ENCODE data around the gene PRORP.
"Not testable (repeated sequence)": the region's sequence is repeated elsewhere in the genome, so short reads cannot be mapped to it uniquely, and the experiment has no call there.

PRORP gene

GRCh38 chr14:35121887-35122695 lies at the start of gene PRORP, which contains the start of gene PPP2R3C:
PRORP (plus strand) TSS chr14:35122552; CDS start chr14:35123246, 694 bp downstream.
PPP2R3C (minus strand) TSS chr14:35121990; CDS start chr14:35121959, 31 bp downstream.
- peak; percentile 90 for ATAC-seq
- Mint-ChIP-seq H3K9me3 (no peaks in the 10 kb centered on the region), H3K4me3 (peak within 1 kb of the TSS; percentile 88), H3K27me3 (no peaks in the 10 kb centered on the region), H3K4me1 (peaks cover 62% of the 10 kb centered on the region), H3K36me3 (ENCODE audit: low read depth) (peaks cover 20% of the 10 kb centered on the region), H3K27ac (peak within 1 kb of the TSS; percentile 100)
- DNase-seq: peak; percentile 85

DNA sequence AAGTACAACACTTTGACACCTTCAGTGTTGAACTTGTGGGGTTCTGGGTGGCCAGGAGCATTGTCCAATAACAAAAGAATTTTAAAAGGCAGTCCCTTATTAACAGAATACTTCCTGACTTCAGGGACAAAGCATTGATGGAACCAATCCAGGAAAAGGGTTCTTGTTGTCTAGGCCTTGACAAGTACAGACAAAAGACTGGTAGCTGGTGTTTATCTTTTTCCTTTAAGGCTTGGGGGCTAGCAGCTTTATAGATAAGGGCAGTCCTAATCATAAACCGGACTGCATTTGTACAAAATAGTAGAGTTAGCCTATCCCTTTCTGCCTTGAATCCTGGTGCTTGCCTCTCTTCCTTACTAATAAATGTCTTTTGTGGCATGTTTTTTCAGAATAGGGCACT lies 48.9 kb upstream of the PRORP start:
- Mint-ChIP-seq H3K4me1 (no peaks in the 10 kb centered on the region), H3K27me3 (no peaks in the 10 kb centered on the region), H3K9me3 (no peaks in the 10 kb centered on the region), H3K36me3 (ENCODE audit: low read depth) (peaks cover 18% of the 10 kb centered on the region), H3K27ac (no peak overlapping the region), H3K4me3 (no peak overlapping the region)
- no peak for DNase-seq
- ATAC-seq: no peak

DNA sequence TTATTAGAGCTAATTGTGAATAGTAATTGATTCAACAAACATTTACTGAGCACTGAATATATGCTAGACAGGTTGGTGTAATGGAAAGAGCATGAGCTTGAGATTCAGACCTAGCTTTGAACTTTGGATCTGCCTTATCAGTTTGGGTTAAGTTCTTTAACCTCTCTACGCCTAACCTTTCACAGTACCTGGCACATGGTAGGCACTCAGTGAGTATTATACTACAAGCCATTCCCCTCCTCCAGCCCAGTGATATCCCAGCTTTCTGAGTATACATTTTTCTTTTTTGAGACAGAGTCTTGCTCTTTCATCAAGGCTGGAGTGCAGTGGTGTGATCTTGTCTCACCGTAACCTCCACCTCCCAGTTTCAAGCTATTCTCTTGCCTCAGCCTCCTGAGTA lies 44.3 kb upstream of the PRORP start:
- Mint-ChIP-seq H3K4me1 (no peaks in the 10 kb centered on the region), H3K27me3 (no peaks in the 10 kb centered on the region), H3K36me3 (ENCODE audit: low read depth) (peaks cover 10% of the 10 kb centered on the region), H3K4me3 (no peak overlapping the region), H3K9me3 (no peaks in the 10 kb centered on the region), H3K27ac (no peak overlapping the region)
- no peak for DNase-seq
- ATAC-seq: no peak

DNA sequence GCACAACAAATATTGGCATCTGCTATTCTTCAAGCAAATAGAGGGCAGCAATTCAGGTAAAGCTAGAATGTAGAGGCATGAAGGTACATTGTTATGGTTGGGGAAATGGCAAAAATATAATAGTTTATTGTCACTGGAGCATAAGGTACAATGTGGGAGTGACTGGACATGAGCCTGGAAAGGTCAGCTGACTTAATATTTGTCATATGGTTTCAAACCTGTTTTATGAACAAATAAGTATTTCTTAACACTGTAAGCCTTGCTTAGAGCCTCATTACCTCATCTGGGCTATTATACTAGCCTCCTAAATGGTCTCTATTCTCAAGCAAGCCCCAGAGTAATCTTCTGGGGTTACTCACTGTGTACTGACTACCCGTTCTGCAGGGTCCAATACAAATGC lies 42.6 kb upstream of the PRORP start:
- H3K4me3 Mint-ChIP-seq: no peak overlapping the region
- no peak overlapping the region for H3K27ac Mint-ChIP-seq
- H3K9me3 Mint-ChIP-seq: no peaks in the 10 kb centered on the region
- H3K27me3 Mint-ChIP-seq: no peaks in the 10 kb centered on the region
- H3K4me1 Mint-ChIP-seq: no peaks in the 10 kb centered on the region
- peaks cover 13% of the 10 kb centered on the region for H3K36me3 Mint-ChIP-seq (ENCODE audit: low read depth)
- no peak for ATAC-seq
- no peak for DNase-seq

DNA sequence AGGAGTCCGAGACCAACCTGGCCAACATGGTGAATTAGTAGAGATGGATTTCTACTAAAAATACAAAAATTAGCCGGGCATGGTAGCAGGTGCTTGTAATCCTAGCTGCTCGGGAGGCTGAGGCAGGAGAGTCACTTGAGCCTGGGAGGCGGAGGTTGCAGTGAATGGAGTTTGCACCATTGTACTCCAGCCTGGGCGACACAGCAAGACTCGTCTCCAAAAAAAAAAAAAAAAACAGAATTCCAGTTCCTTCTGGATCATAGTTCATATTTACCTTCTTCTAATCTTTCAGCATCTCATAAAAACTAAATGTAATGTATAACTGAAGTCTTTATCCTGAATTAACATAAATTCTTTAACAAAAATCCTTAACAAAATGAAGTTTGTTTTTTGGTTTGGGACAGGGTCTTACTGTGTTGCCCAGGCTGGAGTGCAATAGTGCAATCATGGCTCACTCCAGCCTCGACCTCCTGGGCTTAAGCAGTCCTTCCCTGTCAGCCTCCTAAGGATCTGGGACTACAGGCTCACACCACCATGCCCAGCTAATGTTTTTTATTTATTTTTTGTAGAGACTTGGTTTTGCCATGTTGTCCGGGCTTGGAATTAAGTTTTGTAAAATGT lies 38.7 kb upstream of the PRORP start:
- Mint-ChIP-seq H3K4me1 (no peaks in the 10 kb centered on the region), H3K4me3 (no peak overlapping the region), H3K36me3 (ENCODE audit: low read depth) (peaks cover 28% of the 10 kb centered on the region), H3K27me3 (no peaks in the 10 kb centered on the region), H3K9me3 (no peaks in the 10 kb centered on the region), H3K27ac (no peak overlapping the region)
- DNase-seq: no peak
- ATAC-seq: no peak

GRCh38 chr14:35085441-35085840 lies 36.9 kb upstream of the PRORP start:
- ATAC-seq: no peak
- Mint-ChIP-seq H3K27ac (no peak overlapping the region), H3K9me3 (no peaks in the 10 kb centered on the region), H3K36me3 (ENCODE audit: low read depth) (peaks cover 28% of the 10 kb centered on the region), H3K4me3 (no peak overlapping the region), H3K4me1 (no peaks in the 10 kb centered on the region), H3K27me3 (no peaks in the 10 kb centered on the region)
- no peak for DNase-seq

GRCh38 chr14:35088514-35088913 lies 33.8 kb upstream of the PRORP start:
- H3K27ac Mint-ChIP-seq: no peak overlapping the region
- H3K4me1 Mint-ChIP-seq: no peaks in the 10 kb centered on the region
- H3K27me3 Mint-ChIP-seq: no peaks in the 10 kb centered on the region
- peaks cover 35% of the 10 kb centered on the region for H3K36me3 Mint-ChIP-seq (ENCODE audit: low read depth)
- no peak for DNase-seq
- H3K9me3 Mint-ChIP-seq: no peaks in the 10 kb centered on the region
- no peak overlapping the region for H3K4me3 Mint-ChIP-seq
- no peak for ATAC-seq

- H3K9me3 Mint-ChIP-seq, H3K4me1 Mint-ChIP-seq, ATAC-seq, H3K4me3 Mint-ChIP-seq, H3K27me3 Mint-ChIP-seq, DNase-seq, H3K27ac Mint-ChIP-seq: not testable (repeated sequence)
- peaks cover 29% of the 10 kb centered on the region for H3K36me3 Mint-ChIP-seq (ENCODE audit: low read depth)
Measured at GRCh38 chr14:35094645-35095044, 27.7 kb upstream of the PRORP start.

DNA sequence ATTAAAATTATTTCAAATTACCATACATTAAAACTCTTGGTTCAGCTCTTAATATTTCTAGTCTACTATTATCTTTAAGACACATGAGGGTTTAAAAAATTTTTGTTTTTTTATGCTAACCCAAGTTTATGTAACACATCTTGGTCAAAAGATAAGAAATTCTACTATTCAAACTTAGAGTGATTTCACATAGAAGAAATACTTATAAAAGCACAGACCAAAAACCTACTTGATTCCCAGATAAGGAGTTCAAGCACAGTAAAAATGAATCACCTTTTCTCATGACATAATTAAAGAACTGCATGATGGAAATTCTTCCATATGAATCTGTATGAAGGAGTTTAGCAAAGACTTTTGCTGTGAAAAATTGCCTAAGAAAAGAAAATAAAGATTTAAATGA lies 14.5 kb upstream of the PRORP start:
- H3K9me3 Mint-ChIP-seq: no peaks in the 10 kb centered on the region
- DNase-seq (no peak), ATAC-seq (no peak)
- no peaks in the 10 kb centered on the region for H3K27me3 Mint-ChIP-seq
- peaks cover 40% of the 10 kb centered on the region for H3K36me3 Mint-ChIP-seq (ENCODE audit: low read depth)
- no peak overlapping the region for H3K4me3 Mint-ChIP-seq
- H3K27ac Mint-ChIP-seq: no peak overlapping the region
- peaks cover 3% of the 10 kb centered on the region for H3K4me1 Mint-ChIP-seq

- H3K4me1 Mint-ChIP-seq: peaks cover 5% of the 10 kb centered on the region
- no peak overlapping the region for H3K27ac Mint-ChIP-seq
- no peak for DNase-seq
- no peaks in the 10 kb centered on the region for H3K9me3 Mint-ChIP-seq
- H3K36me3 Mint-ChIP-seq (ENCODE audit: low read depth): peaks cover 44% of the 10 kb centered on the region
- H3K4me3 Mint-ChIP-seq: no peak overlapping the region
- no peak for ATAC-seq
- no peaks in the 10 kb centered on the region for H3K27me3 Mint-ChIP-seq
Measured at GRCh38 chr14:35112641-35113040, 9.7 kb upstream of the PRORP start.

GRCh38 chr14:35113308-35113950 lies 8.9 kb upstream of the PRORP start:
- DNase-seq (no peak), ATAC-seq (no peak)
- H3K4me3 Mint-ChIP-seq: no peak overlapping the region
- H3K27ac Mint-ChIP-seq: no peak overlapping the region
- H3K4me1 Mint-ChIP-seq: peaks cover 9% of the 10 kb centered on the region
- H3K27me3 Mint-ChIP-seq: no peaks in the 10 kb centered on the region
- peaks cover 44% of the 10 kb centered on the region for H3K36me3 Mint-ChIP-seq (ENCODE audit: low read depth)
- no peaks in the 10 kb centered on the region for H3K9me3 Mint-ChIP-seq

DNA sequence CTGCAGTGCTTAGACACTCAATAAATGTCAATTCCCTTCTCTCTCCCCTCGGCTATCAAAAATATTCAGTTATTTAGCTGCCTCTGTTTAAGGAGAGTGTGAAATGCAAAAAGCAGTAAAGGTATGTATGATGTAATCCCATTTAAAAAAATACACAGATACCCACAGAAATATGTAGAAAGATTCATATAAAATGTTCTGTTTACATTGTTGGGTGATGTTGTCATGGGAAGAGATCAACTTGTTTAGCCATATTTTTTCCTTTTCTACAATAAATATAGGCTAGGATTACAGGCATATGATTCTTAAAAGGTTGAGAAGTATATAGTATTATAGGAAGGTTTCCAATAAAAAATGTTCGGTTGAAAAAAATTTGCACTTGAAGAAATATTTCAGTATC lies 8.3 kb upstream of the PRORP start:
- H3K27ac Mint-ChIP-seq: no peak overlapping the region
- DNase-seq: no peak
- no peaks in the 10 kb centered on the region for H3K9me3 Mint-ChIP-seq
- peaks cover 15% of the 10 kb centered on the region for H3K4me1 Mint-ChIP-seq
- H3K4me3 Mint-ChIP-seq: no peak overlapping the region
- ATAC-seq: no peak
- H3K27me3 Mint-ChIP-seq: no peaks in the 10 kb centered on the region
- peaks cover 44% of the 10 kb centered on the region for H3K36me3 Mint-ChIP-seq (ENCODE audit: low read depth)

DNA sequence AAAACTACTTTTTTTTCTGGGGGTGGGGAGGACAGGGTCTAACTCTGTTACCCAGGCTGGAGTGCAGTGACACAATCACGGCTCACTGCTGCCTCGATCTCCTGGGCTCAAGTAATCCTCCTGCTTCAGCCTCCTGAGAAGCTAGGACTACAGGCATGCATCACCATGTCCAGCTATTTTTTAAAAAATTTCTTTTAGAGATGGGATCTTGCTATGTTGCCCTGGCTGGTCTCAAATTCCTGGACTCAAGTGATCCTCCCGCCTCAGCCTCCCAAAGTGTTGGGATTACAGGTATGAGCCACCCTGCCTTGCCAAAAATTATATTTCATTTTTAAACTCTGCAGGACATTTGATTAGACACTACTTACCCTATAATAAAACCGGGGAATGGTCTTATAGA lies 6.1 kb upstream of the PRORP start:
- peaks cover 29% of the 10 kb centered on the region for H3K4me1 Mint-ChIP-seq
- ATAC-seq (no peak), DNase-seq (no peak)
- no peaks in the 10 kb centered on the region for H3K27me3 Mint-ChIP-seq
- H3K36me3 Mint-ChIP-seq (ENCODE audit: low read depth): peaks cover 36% of the 10 kb centered on the region
- no peaks in the 10 kb centered on the region for H3K9me3 Mint-ChIP-seq
- H3K27ac Mint-ChIP-seq: no peak overlapping the region
- H3K4me3 Mint-ChIP-seq: no peak overlapping the region

GRCh38 chr14:35117112-35117511 lies 5.2 kb upstream of the PRORP start:
- H3K36me3 Mint-ChIP-seq (ENCODE audit: low read depth): peaks cover 27% of the 10 kb centered on the region
- H3K4me1 Mint-ChIP-seq: peaks cover 30% of the 10 kb centered on the region
- no peaks in the 10 kb centered on the region for H3K27me3 Mint-ChIP-seq
- no peak overlapping the region for H3K27ac Mint-ChIP-seq
- H3K9me3 Mint-ChIP-seq: no peaks in the 10 kb centered on the region
- ATAC-seq: no peak
- no peak overlapping the region for H3K4me3 Mint-ChIP-seq
- no peak for DNase-seq
